HepG2 (cell line): ENCODE results near the gene PACS1. TPM values are rescaled to one million over a fixed set of nuclear protein-coding genes. Genes with fewer than 3 reads are reported as not detected.
A peak's percentile ranks its signal among the peaks of the same experiment; 100 is the strongest.

Source experiments
- AKNA ChIP-seq: sonication (generic); formaldehyde crosslinking; IDR thresholded peaks from 2 replicates; pipeline ENCODE4 v1.4.0; 2020; ENCODE audit warnings: missing genetic modification reagents, borderline replicate concordance
- ARID4A ChIP-seq: sonication (generic); formaldehyde crosslinking; IDR thresholded peaks from 2 replicates; pipeline ENCODE4 v1.5.0; 2020; ENCODE audit warnings: mild to moderate bottlenecking, missing genetic modification reagents, borderline replicate concordance
- ELF1 ChIP-seq: sonication (generic); formaldehyde crosslinking; IDR thresholded peaks from 2 replicates; pipeline ENCODE4 v1.4.0; 2020; ENCODE audit warnings: missing genetic modification reagents
- HNF4G ChIP-seq, 2 experiments: sonication (generic) in 1 of 2; formaldehyde crosslinking in 1 of 2; IDR thresholded peaks; 2 replicates each; pipeline versions ENCODE4 v1.4.0 to v1.6.1; 2011 to 2020; ENCODE audit warnings: borderline replicate concordance in 2 of 2, low read depth in 2 of 2, mild to moderate bottlenecking in 2 of 2, low read length in 1 of 2, missing genetic modification reagents in 1 of 2, moderate library complexity in 1 of 2
- NPAS2 ChIP-seq: sonication (generic); formaldehyde crosslinking; IDR thresholded peaks from 2 replicates; pipeline ENCODE4 v1.8.0; 2022; ENCODE audit warnings: mild to moderate bottlenecking, missing genetic modification reagents, borderline replicate concordance
- PHF5A ChIP-seq: IDR thresholded peaks from one replicate; pipeline ENCODE4 v1.6.1; 2018; ENCODE audit warnings: low read depth, missing genetic modification reagents; ENCODE audit not compliant: unreplicated experiment
- SNAI1 ChIP-seq: sonication (generic); formaldehyde crosslinking; IDR thresholded peaks from 2 replicates; pipeline ENCODE4 v1.5.0; 2020; ENCODE audit warnings: mild to moderate bottlenecking, missing genetic modification reagents, borderline replicate concordance
- STAT6 ChIP-seq: sonication (generic); formaldehyde crosslinking; IDR thresholded peaks from 2 replicates; pipeline ENCODE4 v1.4.0; 2020; ENCODE audit warnings: missing genetic modification reagents, mild to moderate bottlenecking, borderline replicate concordance
- ZNF143 ChIP-seq: sonication (generic); formaldehyde crosslinking; IDR thresholded peaks from 2 replicates; pipeline ENCODE4 v1.4.0; 2020; ENCODE audit warnings: missing genetic modification reagents
- ZNF503 ChIP-seq: sonication (generic); formaldehyde crosslinking; IDR thresholded peaks from 2 replicates; pipeline ENCODE4 v1.4.0; 2020; ENCODE audit warnings: missing genetic modification reagents
- polyA plus RNA-seq, 8 experiments: library from polyadenylated mRNA; depleted of rRNA in 3 of 8; stranded (reverse) in 7 of 8; unstranded in 1 of 8; fragments of >200 nt; fragmentation: Illumina TruSeq in 4 of 8; extraction: Trizol in 4 of 8; gene quantifications; 2 replicates each; pipeline versions ENCODE4 v1.2.1 to v1.2.3, GENCODE V29; 2011 to 2016; ENCODE audit warnings: low read depth in 4 of 8, missing spikeins in 1 of 8, mixed read lengths in 1 of 8; ENCODE audit not compliant: insufficient read depth in 1 of 8
- total RNA-seq, 5 experiments: library from RNA; depleted of rRNA; stranded (reverse); fragments of >200 nt; fragmentation: Illumina TruSeq; extraction: Trizol; gene quantifications; 2 replicates each; pipeline ENCODE4 v1.2.3, GENCODE V29; 2016; ENCODE audit warnings: low read depth in 1 of 5

The PACS1 gene
- total and polyA plus RNA-seq, 2 of the 13 experiments (the other 11 are each of a cell fraction or from before 2014, with no cell fraction given) = 7.6 to 8.6 TPM

GRCh38 chr11:66268952-66269905 is 199.2 kb downstream of the PACS1 start (continued):
- no peak for TF ChIP-seq HNF4G (IDR thresholded peaks at IDR 0.05; ENCODE audit: borderline replicate concordance, low read depth, low read length)
- TF ChIP-seq HNF4G (CRISPR knock-in tag; IDR thresholded peaks at IDR 0.05; ENCODE audit: borderline replicate concordance, low read depth) = 0 out of 2 replicates have a peak, but pooled peaks have one; percentile 19
- TF ChIP-seq STAT6 (CRISPR knock-in tag) = no peak
- peak; percentile 37; the same call in 1 of the 2 replicates for TF ChIP-seq ARID4A (CRISPR knock-in tag)
- TF ChIP-seq NPAS2 (CRISPR knock-in tag) = no peak
- peak; percentile 14; the same call in 1 of the 2 replicates for TF ChIP-seq ELF1 (CRISPR knock-in tag)
- no peak for TF ChIP-seq ZNF143
- peak; percentile 2 for TF ChIP-seq PHF5A (CRISPR knock-in tag)
- peak; percentile 41; the same call in 1 of the 2 replicates for TF ChIP-seq SNAI1 (CRISPR knock-in tag)
- TF ChIP-seq AKNA (CRISPR knock-in tag) = no peak
- TF ChIP-seq ZNF503 (CRISPR knock-in tag) = no peak
- TF ChIP-seq, all 625 proteins: peak for 38
